Skeletal muscle tissue (tissue), 4 donors: Measurements from ENCODE around the gene TAF11L13. TPM values are rescaled to one million over a fixed set of nuclear protein-coding genes. Genes with fewer than 3 reads are reported as not detected.
"Not testable (repeated sequence)": the region's sequence is repeated elsewhere in the genome, so short reads cannot be mapped to it uniquely, and the experiment has no call there.

Experiments used
- H3K27ac ChIP-seq: one replicate; pipeline ENCODE4 v1.7.0; 2013; ENCODE audit warnings: mild to moderate bottlenecking, low read depth, low read length, inconsistent platforms
- H3K27me3 ChIP-seq, 3 donors: one replicate each; pipeline ENCODE4 v1.7.0; 2013; ENCODE audit warnings: low read length in 3 of 3; ENCODE audit not compliant: control insufficient read depth in 3 of 3, insufficient read depth in 3 of 3
- H3K36me3 ChIP-seq, 3 donors: one replicate each; pipeline ENCODE4 v1.7.0; 2013; ENCODE audit warnings: low read length in 3 of 3; ENCODE audit not compliant: control insufficient read depth in 3 of 3, insufficient read depth in 3 of 3
- H3K4me1 ChIP-seq, 3 donors: one replicate each; pipeline ENCODE4 v1.7.0; 2013; ENCODE audit warnings: low read length in 3 of 3, mild to moderate bottlenecking in 3 of 3; ENCODE audit not compliant: control insufficient read depth in 3 of 3, insufficient read depth in 3 of 3
- H3K4me3 ChIP-seq, 3 donors: one replicate each; pipeline ENCODE4 v1.7.0; 2013; ENCODE audit warnings: low read length in 3 of 3
- H3K9ac ChIP-seq, 3 donors: one replicate each; pipeline ENCODE4 v1.7.0; 2013; ENCODE audit warnings: low read length in 3 of 3, mild to moderate bottlenecking in 3 of 3, moderate library complexity in 2 of 3, low read depth in 1 of 3
- H3K9me3 ChIP-seq, 3 donors: one replicate each; pipeline ENCODE4 v1.7.0; 2013; ENCODE audit warnings: low read length in 3 of 3; ENCODE audit not compliant: control insufficient read depth in 3 of 3
- total RNA-seq: library from RNA; depleted of rRNA; stranded (reverse); fragments of >200 nt; gene quantifications from one replicate; pipeline ENCODE4 v1.2.3, GENCODE V29; 2014
- donor health status: Osteomylitis.

The TAF11L13 gene
- total RNA-seq = not detected

GRCh38 chr5:17631788-17632187, at the start of gene TAF11L13:
TSS of gene TAF11L13 (plus strand) at chr5:17632088.
- H3K27ac ChIP-seq, H3K9ac ChIP-seq, H3K4me3 ChIP-seq, H3K36me3 ChIP-seq, H3K4me1 ChIP-seq, H3K27me3 ChIP-seq, H3K9me3 ChIP-seq: not testable (repeated sequence)

- not testable (repeated sequence) for H3K27me3 ChIP-seq, H3K9ac ChIP-seq, H3K36me3 ChIP-seq, H3K4me3 ChIP-seq, H3K9me3 ChIP-seq, H3K27ac ChIP-seq, H3K4me1 ChIP-seq
These were observed 46.2 kb upstream of the TAF11L13 start, which contains the start of gene TAF11L7 for GRCh38 chr5:17585658-17586057. TSS of gene TAF11L7 (minus strand) at chr5:17585758.

DNA sequence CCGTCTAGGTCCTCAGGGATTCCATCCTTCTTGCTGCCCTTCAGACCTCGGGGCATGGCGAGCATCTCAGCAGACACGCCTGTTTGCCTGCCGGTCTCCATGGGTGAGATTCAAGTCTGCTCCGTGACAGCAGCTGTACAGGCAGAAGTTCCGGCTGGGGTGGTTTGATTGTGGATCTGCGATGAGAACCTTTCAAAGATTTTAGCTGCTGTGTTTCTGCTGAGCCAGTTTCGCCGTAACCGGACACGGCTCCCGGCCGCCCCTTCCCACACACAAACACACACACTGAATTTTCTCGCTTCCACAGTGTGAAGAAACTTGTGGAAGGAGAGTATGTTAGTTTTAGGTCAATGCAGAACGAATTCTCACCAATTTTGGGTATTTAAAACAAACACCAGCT, 41.0 kb upstream of the TAF11L13 start, which contains the start of gene TAF11L8:
Gene TAF11L8, minus strand, starts transcription at position 101 of the 400 bp plus-strand sequence.
- H3K27ac ChIP-seq, H3K4me1 ChIP-seq, H3K9me3 ChIP-seq, H3K27me3 ChIP-seq, H3K4me3 ChIP-seq, H3K9ac ChIP-seq, H3K36me3 ChIP-seq: not testable (repeated sequence)

- not testable (repeated sequence) for H3K27ac ChIP-seq, H3K9me3 ChIP-seq, H3K27me3 ChIP-seq, H3K4me3 ChIP-seq, H3K4me1 ChIP-seq, H3K36me3 ChIP-seq, H3K9ac ChIP-seq
These were observed 37.6 kb upstream of the TAF11L13 start, which contains the start of gene TAF11L9 for GRCh38 chr5:17594255-17594654. TSS of gene TAF11L9 (minus strand) at chr5:17594394.

- H3K27me3 ChIP-seq, H3K9me3 ChIP-seq, H3K36me3 ChIP-seq, H3K9ac ChIP-seq, H3K27ac ChIP-seq, H3K4me3 ChIP-seq, H3K4me1 ChIP-seq: not testable (repeated sequence)
These were observed 34.2 kb upstream of the TAF11L13 start, which contains the start of gene TAF11L10 for GRCh38 chr5:17597728-17598127. TSS of gene TAF11L10 (minus strand) at chr5:17597828.

GRCh38 chr5:17603880-17604279, 28.0 kb upstream of the TAF11L13 start, which contains the start of gene TAF11L11:
TSS of gene TAF11L11 (plus strand) at chr5:17604183.
- H3K4me3 ChIP-seq, H3K36me3 ChIP-seq, H3K27me3 ChIP-seq, H3K9me3 ChIP-seq, H3K4me1 ChIP-seq, H3K27ac ChIP-seq, H3K9ac ChIP-seq: not testable (repeated sequence)

DNA sequence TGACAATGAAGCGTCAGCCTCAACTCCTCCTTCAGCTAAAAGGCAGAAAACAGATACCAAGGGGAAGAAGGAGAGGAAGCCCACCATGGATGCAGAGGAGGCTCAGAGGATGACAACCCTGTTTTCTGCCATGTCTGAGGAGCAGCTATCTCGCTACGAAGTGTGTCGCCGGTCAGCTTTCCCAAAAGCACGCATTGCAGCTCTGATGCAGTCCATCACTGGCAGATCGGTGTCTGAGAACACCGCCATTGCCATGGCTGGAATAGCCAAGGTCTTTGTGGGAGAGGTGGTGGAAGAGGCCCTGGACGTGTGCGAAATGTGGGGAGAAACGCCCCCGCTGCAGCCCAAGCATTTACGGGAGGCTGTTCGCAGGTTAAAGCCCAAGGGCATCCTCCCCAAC, 26.9 kb upstream of the TAF11L13 start:
- Histone ChIP-seq H3K36me3 (no peaks in the 10 kb centered on the region), H3K27me3 (no peaks in the 10 kb centered on the region), H3K9me3 (peaks cover 0 to 2% (median 0%) of the 10 kb centered on the region in 3 donors), H3K4me3 (no peak overlapping the region), H3K27ac (no peak overlapping the region), H3K4me1 (no peaks in the 10 kb centered on the region), H3K9ac (no peak overlapping the region)

DNA sequence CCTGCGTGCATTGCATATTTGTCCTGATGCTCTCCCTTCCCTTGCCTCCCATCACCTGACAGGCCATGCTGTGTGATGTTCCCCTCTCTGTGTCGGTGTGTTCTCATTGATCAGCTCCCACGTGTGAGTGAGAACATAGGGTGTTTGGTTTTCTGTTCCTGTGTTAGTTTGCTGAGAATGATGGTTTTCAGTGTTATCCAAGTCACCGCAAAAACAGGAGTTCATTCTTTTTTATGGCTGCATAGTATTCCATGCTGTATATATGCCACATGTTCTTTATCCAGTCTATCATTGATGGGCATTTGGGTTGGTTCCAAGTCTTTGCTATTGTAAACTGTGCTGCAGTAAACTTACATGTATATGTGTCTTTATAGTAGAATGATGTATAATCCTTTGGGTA, 24.4 kb upstream of the TAF11L13 start:
- not testable (repeated sequence) for H3K27me3 ChIP-seq, H3K36me3 ChIP-seq

DNA sequence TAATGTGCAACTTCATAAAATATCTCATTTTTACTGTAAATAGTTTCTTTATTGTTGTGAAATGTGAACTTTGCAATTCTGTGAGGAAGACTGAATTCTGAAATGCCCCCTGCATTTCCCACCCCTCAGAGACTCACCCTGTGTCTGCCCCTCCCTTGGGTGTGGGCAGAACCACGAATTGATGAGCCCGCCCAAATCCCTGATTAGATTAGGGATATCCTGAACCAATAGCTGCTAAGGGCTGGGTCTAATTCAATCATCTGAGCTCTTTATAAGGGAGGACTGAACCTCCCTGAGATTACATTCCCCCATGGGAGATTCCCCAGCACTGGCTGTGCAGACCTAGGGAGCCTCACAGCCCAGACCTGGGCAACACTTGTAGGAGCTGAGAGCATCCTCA, 21.8 kb upstream of the TAF11L13 start, which contains the start of gene TAF11L12:
Gene TAF11L12, plus strand, starts transcription at position 301 of the 400 bp plus-strand sequence.
- not testable (repeated sequence) for H3K27me3 ChIP-seq, H3K9ac ChIP-seq, H3K36me3 ChIP-seq, H3K9me3 ChIP-seq, H3K4me3 ChIP-seq, H3K4me1 ChIP-seq, H3K27ac ChIP-seq

More for the DNA sequence above, 24.4 kb upstream of the TAF11L13 start:
- not testable (repeated sequence) for H3K9ac ChIP-seq, H3K4me3 ChIP-seq, H3K27ac ChIP-seq, H3K9me3 ChIP-seq, H3K4me1 ChIP-seq

GRCh38 chr5:17614872-17615605, 16.8 kb upstream of the TAF11L13 start:
- Histone ChIP-seq H3K27ac (no peak overlapping the region), H3K4me1 (no peaks in the 10 kb centered on the region), H3K36me3 (no peaks in the 10 kb centered on the region), H3K27me3 (no peaks in the 10 kb centered on the region), H3K9ac (no peak overlapping the region), H3K9me3 (no peaks in the 10 kb centered on the region), H3K4me3 (no peak overlapping the region)
